Skeletal muscle tissue (tissue), 4 donors: ENCODE measurements around the gene TSACC. TPM values are rescaled to one million over a fixed set of nuclear protein-coding genes. Genes with fewer than 3 reads are reported as not detected.

Experiments used
- H3K27ac ChIP-seq: one replicate; pipeline ENCODE4 v1.7.0; 2013; ENCODE audit warnings: mild to moderate bottlenecking, low read depth, low read length, inconsistent platforms
- H3K27me3 ChIP-seq, 3 donors: one replicate each; pipeline ENCODE4 v1.7.0; 2013; ENCODE audit warnings: low read length in 3 of 3; ENCODE audit not compliant: control insufficient read depth in 3 of 3, insufficient read depth in 3 of 3
- H3K36me3 ChIP-seq, 3 donors: one replicate each; pipeline ENCODE4 v1.7.0; 2013; ENCODE audit warnings: low read length in 3 of 3; ENCODE audit not compliant: control insufficient read depth in 3 of 3, insufficient read depth in 3 of 3
- H3K4me1 ChIP-seq, 3 donors: one replicate each; pipeline ENCODE4 v1.7.0; 2013; ENCODE audit warnings: low read length in 3 of 3, mild to moderate bottlenecking in 3 of 3; ENCODE audit not compliant: control insufficient read depth in 3 of 3, insufficient read depth in 3 of 3
- H3K4me3 ChIP-seq, 3 donors: one replicate each; pipeline ENCODE4 v1.7.0; 2013; ENCODE audit warnings: low read length in 3 of 3
- H3K9ac ChIP-seq, 3 donors: one replicate each; pipeline ENCODE4 v1.7.0; 2013; ENCODE audit warnings: low read length in 3 of 3, mild to moderate bottlenecking in 3 of 3, moderate library complexity in 2 of 3, low read depth in 1 of 3
- H3K9me3 ChIP-seq, 3 donors: one replicate each; pipeline ENCODE4 v1.7.0; 2013; ENCODE audit warnings: low read length in 3 of 3; ENCODE audit not compliant: control insufficient read depth in 3 of 3
- total RNA-seq: library from RNA; depleted of rRNA; stranded (reverse); fragments of >200 nt; gene quantifications from one replicate; pipeline ENCODE4 v1.2.3, GENCODE V29; 2014
- donor health status: Osteomylitis.

Gene TSACC
- total RNA-seq, 1 donor from 2014 or later = 2.1 TPM

DNA sequence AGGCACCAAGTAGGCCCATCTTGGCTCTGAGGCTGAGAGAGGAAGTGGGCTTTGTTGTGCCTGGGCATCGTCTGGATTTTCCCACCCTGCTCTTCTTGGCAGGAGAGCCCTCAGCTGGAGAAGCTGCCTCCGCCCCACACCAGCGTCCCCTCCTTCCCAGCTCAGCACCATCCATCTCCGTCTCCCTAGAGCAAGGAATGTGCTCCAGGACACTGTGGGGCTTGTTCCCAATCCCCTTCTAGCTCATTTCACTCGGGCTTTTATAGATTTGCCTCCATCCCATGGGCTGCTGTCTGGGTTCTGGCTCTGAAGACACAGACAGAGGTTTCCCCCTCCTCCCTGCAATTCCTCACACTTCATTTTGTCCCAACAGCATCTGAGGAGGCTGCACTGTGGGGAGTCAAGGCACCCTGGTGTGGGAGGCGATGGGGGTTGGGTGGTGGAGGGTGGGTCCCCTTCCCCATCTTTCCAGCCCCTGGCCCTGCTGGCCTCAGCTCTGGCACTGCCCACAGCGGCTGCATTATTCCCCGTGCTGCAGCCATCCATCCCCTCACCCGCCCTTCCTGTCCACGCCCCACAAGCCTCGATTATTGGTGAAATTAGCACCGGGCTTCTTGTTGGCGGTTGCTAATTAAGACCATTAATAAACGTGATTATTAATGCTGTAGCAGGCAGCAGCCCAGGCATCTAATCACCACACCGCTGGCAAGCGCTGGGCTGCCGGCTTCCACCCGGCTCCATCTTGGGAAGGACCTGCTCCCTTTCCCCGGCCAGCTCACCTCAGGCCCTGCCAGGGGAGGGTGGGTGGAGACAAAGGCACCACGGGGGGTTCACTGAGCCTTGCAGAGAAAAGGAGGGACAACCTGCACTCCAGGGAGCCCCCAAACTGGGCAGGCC is 52.4 kb downstream of the TSACC start:
- no peaks in the 10 kb centered on the region for H3K36me3 ChIP-seq
- no peak overlapping the region for H3K9ac ChIP-seq
- H3K4me3 ChIP-seq = no peak overlapping the region
- no peak overlapping the region for H3K27ac ChIP-seq
- no peaks in the 10 kb centered on the region for H3K4me1 ChIP-seq
- no peaks in the 10 kb centered on the region for H3K9me3 ChIP-seq
- H3K27me3 ChIP-seq = peaks cover 35 to 68% (median 43%) of the 10 kb centered on the region in 3 donors

DNA sequence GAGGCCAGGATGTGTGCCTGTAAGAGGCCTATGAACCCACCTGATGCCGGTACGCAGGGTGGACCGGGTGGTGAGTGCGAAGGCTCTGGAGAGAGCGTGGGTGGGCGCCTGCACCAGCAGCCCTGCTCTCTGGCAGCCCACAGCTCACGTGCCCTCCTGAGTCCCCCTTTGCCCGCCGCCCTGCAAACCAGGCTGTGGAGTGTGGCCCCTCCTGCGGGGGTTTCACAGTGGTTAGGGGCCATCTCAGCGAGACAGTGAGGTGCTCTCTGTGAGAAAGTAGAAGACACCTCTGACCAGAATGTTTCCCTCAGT is 53.0 kb downstream of the TSACC start:
- Histone ChIP-seq H3K27me3 (peaks cover 35 to 62% (median 37%) of the 10 kb centered on the region in 3 donors), H3K4me1 (no peaks in the 10 kb centered on the region), H3K9ac (no peak overlapping the region), H3K36me3 (no peaks in the 10 kb centered on the region), H3K27ac (no peak overlapping the region), H3K4me3 (no peak overlapping the region), H3K9me3 (no peaks in the 10 kb centered on the region)

DNA sequence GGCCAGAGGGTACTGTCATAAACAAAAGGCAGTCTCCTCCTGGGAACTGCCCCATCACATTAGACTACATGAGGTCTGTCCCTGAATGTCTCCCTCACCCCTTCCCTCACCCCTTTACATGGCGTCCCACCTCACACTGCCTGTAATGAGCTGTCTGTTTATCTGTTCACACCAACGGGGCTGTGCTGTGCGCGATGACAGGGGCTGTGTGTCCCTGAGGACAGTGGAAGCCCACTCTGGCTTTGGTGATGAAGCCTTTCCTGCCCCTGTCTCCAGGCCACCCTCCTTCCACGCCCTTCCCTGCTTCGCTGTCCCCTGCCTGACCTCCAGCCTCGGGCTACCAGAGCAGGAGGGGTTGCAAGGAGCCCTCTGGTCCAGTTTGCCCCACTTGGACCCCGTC is 53.4 kb downstream of the TSACC start:
- H3K9ac ChIP-seq = no peak overlapping the region
- H3K9me3 ChIP-seq = no peaks in the 10 kb centered on the region

DNA sequence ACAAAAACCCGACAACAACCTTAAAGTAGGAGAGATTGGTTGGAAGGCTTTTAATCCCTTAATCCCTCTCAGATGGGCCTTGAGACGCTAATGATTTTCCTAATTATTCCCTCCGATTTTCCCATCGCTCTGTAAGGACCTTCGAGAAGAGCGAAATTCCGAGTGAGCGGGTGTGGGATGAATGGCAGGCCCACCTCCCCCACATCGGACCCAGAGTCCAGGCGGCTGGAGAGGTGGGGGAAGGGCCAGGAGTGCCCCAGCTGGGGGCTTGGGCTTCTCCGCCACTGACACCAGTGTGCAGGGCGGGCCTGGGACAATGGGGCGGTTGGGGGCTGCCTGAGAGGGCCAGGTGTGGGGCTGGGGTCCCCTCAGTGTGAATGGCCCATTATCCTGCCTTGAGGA is 54.1 kb downstream of the TSACC start:
- H3K4me1 ChIP-seq = no peaks in the 10 kb centered on the region
- no peaks in the 10 kb centered on the region for H3K9me3 ChIP-seq
- H3K27ac ChIP-seq = no peak overlapping the region
- no peak overlapping the region for H3K9ac ChIP-seq
- no peaks in the 10 kb centered on the region for H3K36me3 ChIP-seq
- H3K4me3 ChIP-seq = no peak overlapping the region
- H3K27me3 ChIP-seq = peaks cover 29 to 52% (median 35%) of the 10 kb centered on the region in 3 donors

More for the DNA sequence above, 53.4 kb downstream of the TSACC start:
- peaks cover 35 to 59% (median 35%) of the 10 kb centered on the region in 3 donors for H3K27me3 ChIP-seq
- no peak overlapping the region for H3K4me3 ChIP-seq
- no peak overlapping the region for H3K27ac ChIP-seq
- H3K4me1 ChIP-seq = no peaks in the 10 kb centered on the region
- no peaks in the 10 kb centered on the region for H3K36me3 ChIP-seq

DNA sequence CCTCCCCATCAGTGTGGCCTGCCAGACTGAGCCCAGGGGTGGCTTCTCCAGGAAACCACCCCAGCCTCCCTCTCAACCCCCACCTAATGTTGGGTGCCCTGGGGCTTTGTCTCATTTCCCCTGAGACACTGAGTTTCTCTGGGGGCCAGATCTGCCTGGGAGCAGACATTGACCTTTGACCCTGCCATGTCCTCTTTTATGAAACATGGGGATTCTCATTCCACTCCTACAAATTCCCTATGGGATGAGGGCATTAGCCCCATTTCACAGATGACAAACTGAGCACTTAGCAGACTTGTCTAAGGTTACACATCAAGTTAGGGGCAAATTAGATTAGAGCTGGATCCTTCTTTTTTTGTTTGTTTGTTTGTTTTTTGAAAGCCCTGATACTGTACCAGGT is 54.8 kb downstream of the TSACC start:
- Histone ChIP-seq H3K27ac (no peak overlapping the region), H3K27me3 (peaks cover 23 to 46% (median 29%) of the 10 kb centered on the region in 3 donors), H3K9ac (no peak overlapping the region), H3K4me1 (no peaks in the 10 kb centered on the region), H3K9me3 (no peaks in the 10 kb centered on the region), H3K4me3 (no peak overlapping the region), H3K36me3 (no peaks in the 10 kb centered on the region)

DNA sequence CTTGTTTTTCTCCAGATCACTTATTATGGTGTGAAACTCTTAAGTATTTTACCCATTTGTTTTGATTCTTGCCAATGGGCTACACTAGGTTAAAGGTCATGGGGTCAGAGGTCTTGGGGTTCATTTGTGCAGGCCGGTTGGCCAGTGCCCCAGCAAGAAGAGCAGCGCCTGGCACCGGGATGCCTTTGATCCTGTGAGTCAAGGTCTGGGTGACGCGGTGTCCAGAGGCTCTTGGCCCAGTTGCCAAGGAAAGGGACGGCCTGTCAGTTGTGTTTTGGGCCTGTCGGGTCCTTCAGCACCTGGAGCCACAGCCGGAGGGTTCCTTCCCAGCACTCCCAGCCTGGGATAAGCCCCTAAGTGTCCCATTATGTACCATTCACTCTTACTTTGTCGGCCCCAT is 55.8 kb downstream of the TSACC start:
- Histone ChIP-seq H3K4me1 (no peaks in the 10 kb centered on the region), H3K9me3 (no peaks in the 10 kb centered on the region), H3K4me3 (no peak overlapping the region), H3K9ac (no peak overlapping the region), H3K27ac (no peak overlapping the region), H3K36me3 (no peaks in the 10 kb centered on the region), H3K27me3 (peaks cover 17 to 37% (median 21%) of the 10 kb centered on the region in 3 donors)

DNA sequence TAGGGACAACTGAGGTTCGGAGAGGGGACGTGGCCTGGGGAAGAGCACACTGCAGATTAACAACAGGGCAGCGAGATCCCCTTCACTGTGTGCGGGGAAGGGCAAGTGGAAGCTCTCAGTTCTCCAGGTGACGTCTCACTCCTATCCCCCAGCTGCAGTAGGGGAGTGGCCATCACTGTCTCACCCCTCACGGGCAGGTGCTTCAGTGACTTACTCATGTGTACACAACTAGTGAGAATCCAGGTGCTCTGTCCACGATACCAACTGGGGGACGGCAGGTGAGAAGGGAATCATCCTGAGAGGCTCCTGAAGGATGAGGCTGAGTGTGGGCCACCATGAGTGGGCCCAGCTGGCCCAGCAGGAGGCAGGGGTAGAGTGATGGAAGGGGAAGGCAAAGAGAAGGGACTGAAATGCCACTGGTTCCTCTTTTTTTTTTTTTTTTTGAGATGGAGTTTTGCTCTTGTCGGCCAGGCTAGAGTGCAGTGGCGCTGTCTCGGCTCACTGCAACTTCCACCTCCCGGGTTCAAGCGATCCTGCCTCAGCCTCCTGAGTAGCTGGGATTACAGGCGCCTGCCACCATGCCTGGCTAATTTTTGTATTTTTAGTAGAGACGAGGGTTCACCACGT is 56.6 kb downstream of the TSACC start:
- H3K4me1 ChIP-seq = no peaks in the 10 kb centered on the region

More for the DNA sequence above, 56.6 kb downstream of the TSACC start:
- Histone ChIP-seq H3K9me3 (no peaks in the 10 kb centered on the region), H3K27me3 (peaks cover 9 to 28% (median 13%) of the 10 kb centered on the region in 3 donors), H3K4me3 (no peak overlapping the region), H3K9ac (no peak overlapping the region), H3K36me3 (no peaks in the 10 kb centered on the region), H3K27ac (no peak overlapping the region)

Other genes starting within 250 kb of the TSACC start
- 399 TPM for gene LMNA, start 223.8 kb upstream of the TSACC start, total RNA-seq
- 4.2 TPM for gene SEMA4A, start 184.9 kb upstream of the TSACC start, total RNA-seq
- gene SLC25A44, start 144.4 kb upstream of the TSACC start, total RNA-seq = 3.1 TPM
- 50.6 TPM for gene PMF1, start 125.5 kb upstream of the TSACC start, total RNA-seq
- gene BGLAP, start 96.3 kb upstream of the TSACC start, total RNA-seq = 1.0 TPM
- gene PAQR6, start 90.5 kb upstream of the TSACC start, total RNA-seq = 1.0 TPM
- gene SMG5, start 55.7 kb upstream of the TSACC start, total RNA-seq = 25.6 TPM
- gene TMEM79, start 54.2 kb upstream of the TSACC start, total RNA-seq = 4.2 TPM
- 20.4 TPM for gene GLMP, start 42.8 kb upstream of the TSACC start, total RNA-seq
- not detected for gene VHLL, start 39.2 kb upstream of the TSACC start, total RNA-seq
- 293 TPM for gene CCT3, start 234 bp upstream of the TSACC start, total RNA-seq
- gene RHBG, start 30.7 kb downstream of the TSACC start, total RNA-seq = not detected
- 7.8 TPM for gene MEF2D, start 162.2 kb downstream of the TSACC start, total RNA-seq
- gene IQGAP3, start 234.0 kb downstream of the TSACC start, total RNA-seq = 3.7 TPM
- not detected for gene TTC24, start 241.2 kb downstream of the TSACC start, total RNA-seq